ENCODE results near the gene PPP1R14D.

PPP1R14D gene

GRCh38 chr15:40843885-40844695 lies 15.6 kb upstream of the PPP1R14D start, which contains the start of gene SPINT1:
SPINT1 (plus strand) TSS chr15:40844048; CDS start chr15:40844555, 507 bp downstream.
- no peak for TF ChIP-seq USF1 (IDR thresholded peaks at IDR 0.05)
- TF ChIP-seq NFIC (IDR thresholded peaks at IDR 0.05) = no peak
- TF ChIP-seq REST (IDR thresholded peaks at IDR 0.05; ENCODE audit: low read depth) = no peak; the same call in 1 of the 2 replicates
- peak; percentile 21; the same call in 1 of the 2 replicates for TF ChIP-seq EP300 (IDR thresholded peaks at IDR 0.05; ENCODE audit: borderline replicate concordance)
- no peak for TF ChIP-seq TEAD4 (IDR thresholded peaks at IDR 0.05)
- TF ChIP-seq MAX (IDR thresholded peaks at IDR 0.05) = peak; percentile 53; the same call in 1 of the 2 replicates
- TF ChIP-seq YY1 (IDR thresholded peaks at IDR 0.05; ENCODE audit: low read depth) = no peak
- peak; percentile 50; the same call in 1 of the 2 replicates for TF ChIP-seq ZBTB7A (IDR thresholded peaks at IDR 0.05; ENCODE audit: low read depth)
- peak; percentile 56; the same call in 1 of the 2 replicates for TF ChIP-seq TCF12 (IDR thresholded peaks at IDR 0.05; ENCODE audit: low read depth)
- no peak for TF ChIP-seq CEBPB (IDR thresholded peaks at IDR 0.05)
- peak; percentile 71 for TF ChIP-seq TAF1 (IDR thresholded peaks at IDR 0.05; ENCODE audit: low read depth)
- TF ChIP-seq FOXM1 (IDR thresholded peaks at IDR 0.05; ENCODE audit: borderline replicate concordance, low read depth) = no peak
- TF ChIP-seq EGR1 (IDR thresholded peaks at IDR 0.05) = peak; percentile 67
- TF ChIP-seq RAD21 (IDR thresholded peaks at IDR 0.05; ENCODE audit: low read depth) = peak; percentile 4; the same call in 1 of the 2 replicates
- no peak for TF ChIP-seq CREB1 (IDR thresholded peaks at IDR 0.05; ENCODE audit: low read depth)

GRCh38 chr15:40843261-40843884 lies 14.9 kb upstream of the PPP1R14D start:
- no peak for TF ChIP-seq EGR1 (IDR thresholded peaks at IDR 0.05)
- no peak for TF ChIP-seq REST (IDR thresholded peaks at IDR 0.05; ENCODE audit: low read depth)
- TF ChIP-seq TCF12 (IDR thresholded peaks at IDR 0.05; ENCODE audit: low read depth) = no peak
- TF ChIP-seq USF1 (IDR thresholded peaks at IDR 0.05) = no peak
- no peak for TF ChIP-seq FOXM1 (IDR thresholded peaks at IDR 0.05; ENCODE audit: borderline replicate concordance, low read depth)
- no peak for TF ChIP-seq CREB1 (IDR thresholded peaks at IDR 0.05; ENCODE audit: low read depth)
- TF ChIP-seq EP300 (IDR thresholded peaks at IDR 0.05; ENCODE audit: borderline replicate concordance) = no peak
- TF ChIP-seq YY1 (IDR thresholded peaks at IDR 0.05; ENCODE audit: low read depth) = no peak
- TF ChIP-seq TAF1 (IDR thresholded peaks at IDR 0.05; ENCODE audit: low read depth) = no peak
- no peak for TF ChIP-seq CEBPB (IDR thresholded peaks at IDR 0.05)
- TF ChIP-seq RAD21 (IDR thresholded peaks at IDR 0.05; ENCODE audit: low read depth) = no peak
- no peak for TF ChIP-seq TEAD4 (IDR thresholded peaks at IDR 0.05)
- TF ChIP-seq MAX (IDR thresholded peaks at IDR 0.05) = no peak
- no peak for TF ChIP-seq ZBTB7A (IDR thresholded peaks at IDR 0.05; ENCODE audit: low read depth)

GRCh38 chr15:40841741-40842140 lies 13.2 kb upstream of the PPP1R14D start:
- no peak for TF ChIP-seq TAF1 (IDR thresholded peaks at IDR 0.05; ENCODE audit: low read depth)
- no peak for TF ChIP-seq YY1 (IDR thresholded peaks at IDR 0.05; ENCODE audit: low read depth)
- no peak for TF ChIP-seq EGR1 (IDR thresholded peaks at IDR 0.05)
- TF ChIP-seq TEAD4 (IDR thresholded peaks at IDR 0.05) = no peak
- TF ChIP-seq REST (IDR thresholded peaks at IDR 0.05; ENCODE audit: low read depth) = no peak
- TF ChIP-seq RAD21 (IDR thresholded peaks at IDR 0.05; ENCODE audit: low read depth) = no peak
- no peak for TF ChIP-seq CEBPB (IDR thresholded peaks at IDR 0.05)
- TF ChIP-seq MAX (IDR thresholded peaks at IDR 0.05) = no peak
- no peak for TF ChIP-seq CREB1 (IDR thresholded peaks at IDR 0.05; ENCODE audit: low read depth)
- no peak for TF ChIP-seq FOXM1 (IDR thresholded peaks at IDR 0.05; ENCODE audit: borderline replicate concordance, low read depth)
- TF ChIP-seq TCF12 (IDR thresholded peaks at IDR 0.05; ENCODE audit: low read depth) = no peak
- TF ChIP-seq EP300 (IDR thresholded peaks at IDR 0.05; ENCODE audit: borderline replicate concordance) = no peak
- no peak for TF ChIP-seq ZBTB7A (IDR thresholded peaks at IDR 0.05; ENCODE audit: low read depth)
- TF ChIP-seq USF1 (IDR thresholded peaks at IDR 0.05) = no peak
- TF ChIP-seq NFIC (IDR thresholded peaks at IDR 0.05) = no peak

All from Ishikawa (cell line).